HCT116 (cell line): Measurements from ENCODE around the gene ELP5. TPM values are rescaled to one million over a fixed set of nuclear protein-coding genes. Genes with fewer than 3 reads are reported as not detected.

Experiments used
- ATAC-seq: fragments of 200-7000 bp; cut with Tn5 transposase; 2 replicates; pipeline ENCODE4 v1.9.1; 2020; ENCODE audit warnings: mild to moderate bottlenecking, moderate library complexity
- BruUV-seq: library from RNA; stranded (reverse); fragments of 400-500 nt; replicated peaks from 2 replicates; lab custom pipeline; 2021; lab: Mats Ljungman, UMichigan
- CTCF ChIA-PET: fragments of 300-600 bp; sonication (Branson Sonifier 250); formaldehyde crosslinking; loops from one replicate; lab custom pipeline; 2021; ENCODE audit warnings: antibody characterized with exemption; lab: Charles Lee
- POLR2A ChIA-PET: fragments of 300-600, 350-600 bp; sonication (Branson Sonifier 250); formaldehyde crosslinking; loops from one replicate; lab custom pipeline; 2021; ENCODE audit warnings: antibody characterized with exemption; lab: Charles Lee
- RAD21 ChIA-PET, 2 experiments: fragments of 300-600 bp; sonication (Branson Sonifier 250); formaldehyde crosslinking; loops; one replicate each; lab custom pipeline; 2023; ENCODE audit warnings: low total read pairs in 2 of 2; ENCODE audit not compliant: uncharacterized antibody in 2 of 2, unreplicated experiment in 2 of 2, low non-redundant PET in 1 of 2; lab: Charles Lee
- DNase-seq: peaks from one replicate; pipeline ENCODE4 v3.0.0-alpha.2; 2010; ENCODE audit warnings: low read depth, low spot score
- H2AFZ ChIP-seq: fragments of 200-600 bp; shearing (Covaris generic), sonication (generic); 2 replicates; pipeline ENCODE4 v1.6.1; 2017; ENCODE audit warnings: low read depth, mixed run types, mixed read lengths, antibody characterized with exemption, low read length; ENCODE audit not compliant: poor library complexity, severe bottlenecking
- H3K27ac ChIP-seq: 2 replicates; pipeline ENCODE4 v1.5.1; 2012; ENCODE audit warnings: low read depth, low read length
- H3K27me3 ChIP-seq: fragments of 200-600 bp; sonication (generic); 2 replicates; pipeline ENCODE4 v1.6.1; 2016; ENCODE audit warnings: mixed run types, low read length, mixed read lengths; ENCODE audit not compliant: insufficient read depth
- H3K36me3 ChIP-seq, 2 experiments: fragments of 200-500 bp in 1 of 2; fragments of 200-600 bp in 1 of 2; sonication (Bioruptor generic) in 1 of 2; sonication (generic) in 1 of 2; 2 replicates each; pipeline versions ENCODE4 v1.5.1 to v1.6.1; 2014 to 2016; ENCODE audit warnings: low read length in 2 of 2, inconsistent platforms in 1 of 2, mixed read lengths in 1 of 2, mixed run types in 1 of 2; ENCODE audit not compliant: insufficient read depth in 2 of 2, control insufficient read depth in 1 of 2
- H3K4me1 ChIP-seq, 2 experiments: fragments of 200-600 bp in 1 of 2; sonication (generic) in 1 of 2; 2 replicates each; pipeline versions ENCODE4 v1.5.1 to v1.6.1; 2012 to 2017; ENCODE audit warnings: low read length in 2 of 2, inconsistent platforms in 1 of 2, mild to moderate bottlenecking in 1 of 2, mixed read lengths in 1 of 2, mixed run types in 1 of 2, moderate library complexity in 1 of 2; ENCODE audit not compliant: insufficient read depth in 2 of 2, control insufficient read depth in 1 of 2
- H3K4me2 ChIP-seq: fragments of 200-600 bp; sonication (generic); 2 replicates; pipeline ENCODE4 v1.6.1; 2017; ENCODE audit warnings: mixed run types, low read length, mixed read lengths
- H3K4me3 ChIP-seq, 2 experiments: fragments of 200-600 bp in 1 of 2; sonication (generic) in 1 of 2; replicated peaks in 1 of 2; 2 replicates each; pipeline ENCODE4 v1.5.1; 2011 to 2016; ENCODE audit warnings: low read length in 2 of 2, control low read depth in 1 of 2, low read depth in 1 of 2, mild to moderate bottlenecking in 1 of 2, mixed read lengths in 1 of 2, mixed run types in 1 of 2
- H3K79me2 ChIP-seq: fragments of 200-600 bp; sonication (generic); 2 replicates; pipeline ENCODE4 v1.6.1; 2017; ENCODE audit warnings: mild to moderate bottlenecking, mixed run types, low read length, moderate library complexity, mixed read lengths; ENCODE audit not compliant: insufficient read depth
- H3K9ac ChIP-seq: fragments of 200-600 bp; sonication (generic); 2 replicates; pipeline ENCODE4 v1.6.1; 2016; ENCODE audit warnings: low read length, mixed read lengths
- H3K9me2 ChIP-seq: fragments of 200-600 bp; sonication (generic), shearing (Covaris generic); 2 replicates; pipeline ENCODE4 v1.6.1; 2017; ENCODE audit warnings: mixed run types, mild to moderate bottlenecking, moderate library complexity; ENCODE audit not compliant: insufficient read depth
- H3K9me3 ChIP-seq, 2 experiments: fragments of 200-500 bp in 1 of 2; fragments of 200-600 bp in 1 of 2; sonication (Bioruptor generic) in 1 of 2; sonication (generic) in 1 of 2; 2 replicates each; pipeline ENCODE4 v1.6.1; 2014 to 2017; ENCODE audit warnings: low read length in 2 of 2, mixed read lengths in 2 of 2, inconsistent platforms in 1 of 2, low read depth in 1 of 2, mild to moderate bottlenecking in 1 of 2, mixed run types in 1 of 2, moderate library complexity in 1 of 2; ENCODE audit not compliant: control insufficient read depth in 1 of 2, insufficient read depth in 1 of 2
- H4K20me1 ChIP-seq: fragments of 200-600 bp; sonication (generic), shearing (Covaris generic); 2 replicates; pipeline ENCODE4 v1.6.1; 2017; ENCODE audit warnings: mixed run types, mild to moderate bottlenecking, moderate library complexity; ENCODE audit not compliant: insufficient read depth
- CBX3 ChIP-seq: IDR thresholded peaks from 2 replicates; pipeline ENCODE4 v1.6.1; 2012; ENCODE audit warnings: low read depth
- CEBPB ChIP-seq: IDR thresholded peaks from 2 replicates; pipeline ENCODE4 v1.6.1; 2012; ENCODE audit warnings: low read depth
- CTCF ChIP-seq, 3 experiments: fragments of 200-600 bp in 1 of 3; sonication (generic) in 1 of 3; IDR thresholded peaks in 2 of 3; conservative IDR thresholded peaks in 1 of 3; 2 replicates each; pipeline ENCODE4 v1.5.1; 2012 to 2017; ENCODE audit warnings: low read depth in 2 of 3, low read length in 2 of 3, antibody characterized with exemption in 1 of 3, borderline replicate concordance in 1 of 3, control low read depth in 1 of 3, mild to moderate bottlenecking in 1 of 3, mixed read lengths in 1 of 3, mixed run types in 1 of 3, moderate library complexity in 1 of 3; ENCODE audit not compliant: insufficient read depth in 1 of 3
- EZH2 ChIP-seq: fragments of 200-600 bp; sonication (generic); IDR thresholded peaks from 2 replicates; pipeline ENCODE4 v1.6.1; 2017; ENCODE audit warnings: antibody characterized with exemption, mixed run types
- JUND ChIP-seq: IDR thresholded peaks from 2 replicates; pipeline ENCODE4 v1.6.1; 2012
- POLR2A ChIP-seq: IDR thresholded peaks from 2 replicates; pipeline ENCODE4 v1.7.0; 2011; ENCODE audit warnings: borderline replicate concordance; ENCODE audit not compliant: insufficient read depth, insufficient read length; ENCODE audit errors: extremely low read depth
- RAD21 ChIP-seq: IDR thresholded peaks from 2 replicates; pipeline ENCODE4 v1.6.1; 2012; ENCODE audit warnings: low read depth, mild to moderate bottlenecking
- SP1 ChIP-seq: IDR thresholded peaks from 2 replicates; pipeline ENCODE4 v1.6.1; 2012; ENCODE audit warnings: low read depth
- SRF ChIP-seq: IDR thresholded peaks from 2 replicates; pipeline ENCODE4 v1.6.1; 2012; ENCODE audit warnings: low read depth
- ZBTB33 ChIP-seq: IDR thresholded peaks from 2 replicates; pipeline ENCODE4 v1.6.1; 2011; ENCODE audit warnings: mild to moderate bottlenecking, low read length, moderate library complexity; ENCODE audit not compliant: insufficient replicate concordance; ENCODE audit errors: extremely low read depth
- ZFX ChIP-seq: fragments of 450-650 bp; IDR thresholded peaks from 2 replicates; pipeline ENCODE4 v1.6.1; 2017
- intact Hi-C: fragments of 100-400 bp; cut with micrococcal nuclease; formaldehyde crosslinking; loops from 2 replicates; pipeline ENCODE4 v1.10.0; 2022
- total RNA-seq: library from RNA; stranded (reverse); gene quantifications from one replicate; pipeline ENCODE4 v1.2.1, GENCODE V29; 2021; ENCODE audit not compliant: unreplicated experiment

Gene ELP5
- total RNA-seq, 1 experiment from 2014 or later = 81.7 TPM

GRCh38 chr17:7223375-7223774 lies 28.6 kb upstream of the ELP5 start:
- CTCF ChIA-PET = no interaction called here
- BruUV-seq = no TSS peak

GRCh38 chr17:7224110-7224509 lies 27.9 kb upstream of the ELP5 start:
- Histone ChIP-seq H3K9me3 (no peaks in the 10 kb centered on the region), H3K79me2 (peaks cover 30% of the 10 kb centered on the region), H3K9me2 (no peaks in the 10 kb centered on the region), H3K4me2 (no peak overlapping the region), H3K27ac (no peak overlapping the region), H2AFZ (no peak overlapping the region), H3K4me1 (peaks cover 7 to 19% of the 10 kb centered on the region in 2 experiments; a peak in 3 of 4 replicates), H3K4me3 (no peak overlapping the region), H3K36me3 (peaks cover 47 to 62% of the 10 kb centered on the region in 2 experiments), H3K27me3 (no peaks in the 10 kb centered on the region), H3K9ac (no peak overlapping the region), H4K20me1 (no peaks in the 10 kb centered on the region)
- intact Hi-C loops = no loop called here
- no peak for ATAC-seq
- POLR2A ChIA-PET = interaction anchor here (1.0 kb wide), 1 partner anchor 9 kb away, joined by 5 read pairs; no protein-coding TSS in a partner anchor
- CTCF ChIA-PET = no interaction called here
- RAD21 ChIA-PET = no interaction called here
- no TSS peak for BruUV-seq
- no peak for DNase-seq
- TF ChIP-seq SRF = no peak
- no peak for TF ChIP-seq JUND
- TF ChIP-seq EZH2 = no peak
- no peak for TF ChIP-seq SP1
- TF ChIP-seq ZFX = no peak
- TF ChIP-seq ZBTB33 = no peak
- TF ChIP-seq CEBPB = no peak
- TF ChIP-seq POLR2A = no peak

More at GRCh38 chr17:7223375-7223774, 28.6 kb upstream of the ELP5 start:
- ChIA-PET POLR2A (interaction anchor here (1.0 to 1.6 kb wide), 3 partner anchors 9 to 177 kb away, joined by 3 to 5 read pairs (median 3); partner anchors contain the start of gene DVL2), RAD21 (no interaction called here)
- no peaks in the 10 kb centered on the region for H3K9me2 ChIP-seq
- no peaks in the 10 kb centered on the region for H4K20me1 ChIP-seq
- H3K79me2 ChIP-seq = peaks cover 30% of the 10 kb centered on the region
- no peak overlapping the region for H3K4me2 ChIP-seq
- H3K36me3 ChIP-seq = peaks cover 42 to 55% of the 10 kb centered on the region in 2 experiments; a peak in 3 of 4 replicates
- H3K27me3 ChIP-seq = no peaks in the 10 kb centered on the region
- no peak for TF ChIP-seq SRF
- no peak for TF ChIP-seq RAD21
- no peak for TF ChIP-seq CBX3
- TF ChIP-seq CTCF (IDR thresholded peaks at IDR 0.05 in 2 of 3, conservative IDR thresholded peaks at IDR 0.05 in 1 of 3; ENCODE audit: borderline replicate concordance in 1 of 3, insufficient read depth in 1 of 3, low read depth in 2 of 3, low read length in 2 of 3) = no peak
- intact Hi-C loops = no loop called here
- DNase-seq = no peak
- ATAC-seq = no peak
- no peak overlapping the region for H2AFZ ChIP-seq
- peaks cover 7 to 25% of the 10 kb centered on the region in 2 experiments; a peak in 3 of 4 replicates for H3K4me1 ChIP-seq
- H3K4me3 ChIP-seq = no peak overlapping the region
- H3K27ac ChIP-seq = no peak overlapping the region
- no peak overlapping the region for H3K9ac ChIP-seq
- no peaks in the 10 kb centered on the region for H3K9me3 ChIP-seq
